ENCODE results near the gene OR5H15.

- TF ChIP-seq CTCF (IDR thresholded peaks at IDR 0.05; ENCODE audit: low read depth, low read length), result no peak
- TF ChIP-seq MYC (IDR thresholded peaks at IDR 0.05; ENCODE audit: low read depth, low read length), result no peak
- no peak for TF ChIP-seq POLR2A (IDR thresholded peaks at IDR 0.05; ENCODE audit: extremely low read depth, insufficient read length)
- no peak for TF ChIP-seq MAX (IDR thresholded peaks at IDR 0.05; ENCODE audit: low read depth, low read length)
Observed at GRCh38 chr3:98215051-98215450, 48.6 kb downstream of the OR5H15 start.

All from NB4 (cell line).